Measurements from ENCODE around the gene GUK1. TPM values are rescaled to one million over a fixed set of nuclear protein-coding genes. Genes with fewer than 3 reads are reported as not detected.

GUK1 gene
- polyA plus RNA-seq, 3 donors, result 113 to 167 (median 157) TPM

GRCh38 chr1:228156941-228157728 lies 17.1 kb downstream of the GUK1 start:
- no peak for DNase-seq

GRCh38 chr1:228157729-228158126 lies 17.6 kb downstream of the GUK1 start:
- DNase-seq, result no peak

GRCh38 chr1:228158151-228159007 lies 18.3 kb downstream of the GUK1 start:
- no peak for DNase-seq

GRCh38 chr1:228159008-228159665 lies 19.1 kb downstream of the GUK1 start:
- no peak for DNase-seq

- DNase-seq, result no peak
Observed at GRCh38 chr1:228160201-228160761, 20.2 kb downstream of the GUK1 start.

GRCh38 chr1:228161362-228161761 lies 21.3 kb downstream of the GUK1 start:
- DNase-seq, result no peak

- DNase-seq, result no peak
Observed at GRCh38 chr1:228161866-228162265, 21.8 kb downstream of the GUK1 start.

GRCh38 chr1:228162286-228163006 lies 22.4 kb downstream of the GUK1 start:
- DNase-seq, result no peak

- DNase-seq, result no peak
Observed at GRCh38 chr1:228163007-228163753, 23.1 kb downstream of the GUK1 start.

GRCh38 chr1:228163776-228164519 lies 23.9 kb downstream of the GUK1 start:
- no peak for DNase-seq

- DNase-seq, result no peak
Observed at GRCh38 chr1:228164561-228165371, 24.7 kb downstream of the GUK1 start.

GRCh38 chr1:228165372-228166169 lies 25.5 kb downstream of the GUK1 start, which contains the start of gene IBA57:
IBA57 (plus strand) TSS chr1:228165804; CDS start chr1:228165817, 13 bp downstream.
- peak; percentile 97 for DNase-seq

GRCh38 chr1:228166170-228166936 lies 26.3 kb downstream of the GUK1 start:
- DNase-seq, result no peak

GRCh38 chr1:228168563-228169270 lies 28.6 kb downstream of the GUK1 start:
- no peak for DNase-seq

GRCh38 chr1:228169345-228169744 lies 29.3 kb downstream of the GUK1 start:
- no peak for DNase-seq

GRCh38 chr1:228170666-228171065 lies 30.6 kb downstream of the GUK1 start:
- DNase-seq, result no peak
